Loucy (cell line): Measurements from ENCODE around the gene SMAD7.

ENCODE experiments used
- H2AFZ ChIP-seq: fragments of 200-600 bp; sonication (generic); 2 replicates; pipeline ENCODE4 v1.6.0; 2016; ENCODE audit warnings: antibody characterized with exemption, mild to moderate bottlenecking, low read length, moderate library complexity
- H3F3A ChIP-seq: fragments of 200-600 bp; 2 replicates; pipeline ENCODE4 v1.6.0; 2016; ENCODE audit warnings: antibody characterized with exemption, low read depth, mild to moderate bottlenecking
- H3K27me3 ChIP-seq: fragments of 200-600 bp; sonication (generic); 2 replicates; pipeline ENCODE4 v1.6.1; 2014; ENCODE audit warnings: low read length, mild to moderate bottlenecking; ENCODE audit not compliant: insufficient read depth, poor library complexity, severe bottlenecking
- H3K36me3 ChIP-seq: fragments of 200-600 bp; sonication (generic); 2 replicates; pipeline ENCODE4 v1.6.1; 2016; ENCODE audit warnings: low read length; ENCODE audit not compliant: insufficient read depth
- H3K4me1 ChIP-seq: fragments of 200-600 bp; sonication (generic); 2 replicates; pipeline ENCODE4 v1.5.1; 2014; ENCODE audit warnings: low read length, mild to moderate bottlenecking; ENCODE audit not compliant: insufficient read depth, poor library complexity, severe bottlenecking
- H3K4me2 ChIP-seq: fragments of 200-600 bp; sonication (generic); 2 replicates; pipeline ENCODE4 v1.6.0; 2014; ENCODE audit warnings: antibody characterized with exemption, low read length, low read depth, mild to moderate bottlenecking; ENCODE audit not compliant: poor library complexity, severe bottlenecking
- H3K4me3 ChIP-seq: fragments of 200-600 bp; sonication (generic); 2 replicates; pipeline ENCODE4 v1.5.1; 2014; ENCODE audit warnings: low read length, mild to moderate bottlenecking, mixed read lengths; ENCODE audit not compliant: poor library complexity, severe bottlenecking
- H3K79me2 ChIP-seq: fragments of 200-600 bp; sonication (generic); 2 replicates; pipeline ENCODE4 v1.6.1; 2014; ENCODE audit warnings: low read length; ENCODE audit not compliant: insufficient read depth
- H3K9ac ChIP-seq: fragments of 200-600 bp; sonication (generic); 2 replicates; pipeline ENCODE4 v1.6.0; 2014; ENCODE audit warnings: mild to moderate bottlenecking, low read depth, low read length, moderate library complexity; ENCODE audit not compliant: poor library complexity, severe bottlenecking
- H3K9me2 ChIP-seq: fragments of 200-600 bp; sonication (generic); replicated peaks from 2 replicates; pipeline ENCODE4 v1.6.1; 2016; ENCODE audit warnings: low read depth, low read length, mixed read lengths
- H3K9me3 ChIP-seq: fragments of 200-600 bp; sonication (generic); 2 replicates; pipeline ENCODE4 v1.6.1; 2014; ENCODE audit warnings: mild to moderate bottlenecking, antibody characterized with exemption, low read length, low read depth; ENCODE audit not compliant: insufficient read depth
- H4K20me1 ChIP-seq: fragments of 200-600 bp; sonication (generic); 2 replicates; pipeline ENCODE4 v1.6.0; 2014; ENCODE audit warnings: antibody characterized with exemption, low read length, mild to moderate bottlenecking; ENCODE audit not compliant: insufficient read depth, poor library complexity, severe bottlenecking
- CTCF ChIP-seq: fragments of 200-600 bp; sonication (generic); conservative IDR thresholded peaks from 2 replicates; pipeline ENCODE4 v1.5.1; 2014; ENCODE audit warnings: mild to moderate bottlenecking, antibody characterized with exemption, low read length
- EZH2phosphoT487 ChIP-seq: fragments of 200-600 bp; IDR thresholded peaks from 2 replicates; pipeline ENCODE4 v1.6.1; 2018; ENCODE audit warnings: antibody characterized with exemption, mild to moderate bottlenecking, moderate library complexity, borderline replicate concordance

The SMAD7 gene

GRCh38 chr18:48932462-48932818 lies 18.3 kb downstream of the SMAD7 start:
- peaks cover 53% of the 10 kb centered on the region for H3K36me3 ChIP-seq
- peaks cover 97% of the 10 kb centered on the region for H4K20me1 ChIP-seq
- H3K9me2 ChIP-seq = no peaks in the 10 kb centered on the region
- no peaks in the 10 kb centered on the region for H3F3A ChIP-seq
- H3K4me3 ChIP-seq = no peak overlapping the region
- no peak for TF ChIP-seq EZH2phosphoT487
- TF ChIP-seq CTCF = no peak
- peaks cover 98% of the 10 kb centered on the region for H3K79me2 ChIP-seq
- no peak overlapping the region for H2AFZ ChIP-seq
- peaks cover 78% of the 10 kb centered on the region for H3K4me1 ChIP-seq
- no peak overlapping the region for H3K9ac ChIP-seq
- no peaks in the 10 kb centered on the region for H3K9me3 ChIP-seq
- H3K4me2 ChIP-seq = peak overlapping the region; percentile 23
- no peaks in the 10 kb centered on the region for H3K27me3 ChIP-seq

GRCh38 chr18:48931680-48932461 lies 18.9 kb downstream of the SMAD7 start:
- Histone ChIP-seq H3K9ac (no peak overlapping the region), H3K79me2 (peaks cover 98% of the 10 kb centered on the region)

GRCh38 chr18:48930926-48931325 lies 19.8 kb downstream of the SMAD7 start:
- Histone ChIP-seq H4K20me1 (peaks cover 98% of the 10 kb centered on the region), H3K4me2 (no peak overlapping the region), H3K4me3 (no peak overlapping the region), H3F3A (no peaks in the 10 kb centered on the region), H3K9me2 (no peaks in the 10 kb centered on the region), H3K79me2 (peaks cover 98% of the 10 kb centered on the region), H2AFZ (no peak overlapping the region), H3K4me1 (peaks cover 84% of the 10 kb centered on the region), H3K36me3 (peaks cover 51% of the 10 kb centered on the region), H3K27me3 (no peaks in the 10 kb centered on the region), H3K9ac (no peak overlapping the region), H3K9me3 (no peaks in the 10 kb centered on the region)
- TF ChIP-seq CTCF (no peak), EZH2phosphoT487 (no peak)

More at GRCh38 chr18:48931680-48932461, 18.9 kb downstream of the SMAD7 start:
- TF ChIP-seq EZH2phosphoT487 (no peak), CTCF (no peak)
- no peak overlapping the region for H3K4me3 ChIP-seq
- no peak overlapping the region for H2AFZ ChIP-seq
- H3K4me2 ChIP-seq = peak overlapping the region; percentile 23
- peaks cover 81% of the 10 kb centered on the region for H3K4me1 ChIP-seq
- no peaks in the 10 kb centered on the region for H3K9me2 ChIP-seq
- H3K27me3 ChIP-seq = no peaks in the 10 kb centered on the region
- peaks cover 58% of the 10 kb centered on the region for H3K36me3 ChIP-seq
- peaks cover 98% of the 10 kb centered on the region for H4K20me1 ChIP-seq
- H3F3A ChIP-seq = no peaks in the 10 kb centered on the region
- no peaks in the 10 kb centered on the region for H3K9me3 ChIP-seq
